OCI-LY7 (cell line): ENCODE results near the gene CECR2.

ENCODE experiments used
- CTCF ChIP-seq: fragments of 200-600 bp; sonication (generic); conservative IDR thresholded peaks from 2 replicates; pipeline ENCODE4 v1.5.1; 2014; ENCODE audit warnings: mild to moderate bottlenecking, antibody characterized with exemption, low read length, moderate library complexity, mixed read lengths
- EZH2phosphoT487 ChIP-seq: fragments of 200-600 bp; sonication (generic); IDR thresholded peaks from 2 replicates; pipeline ENCODE4 v1.6.1; 2018; ENCODE audit warnings: low read depth, borderline replicate concordance, mild to moderate bottlenecking, mixed run types, antibody characterized with exemption, low read length, moderate library complexity, mixed read lengths

GRCh38 chr22:17588606-17589005, 219.3 kb downstream of the CECR2 start:
- no peak for TF ChIP-seq CTCF
- no peak for TF ChIP-seq EZH2phosphoT487
